Right lobe of liver (tissue), 6 donors: Measurements from ENCODE around the gene CAMTA1. TPM values are rescaled to one million over a fixed set of nuclear protein-coding genes. Genes with fewer than 3 reads are reported as not detected.

Experiments
- ATAC-seq, 4 donors: fragments of 200-7000 bp; cut with Tn5 transposase; one replicate each; pipeline ENCODE4 v1.9.1; 2020; ENCODE audit warnings: mild to moderate bottlenecking in 4 of 4, moderate library complexity in 4 of 4
- DNase-seq, 3 donors: peaks; one replicate each; pipeline ENCODE4 v3.0.0-alpha.2; 2020
- H3K27ac ChIP-seq, 3 donors: fragments of 200-600 bp; one replicate each; pipeline ENCODE4 v1.8.0; 2022
- H3K27me3 ChIP-seq, 2 donors: fragments of 200-600 bp; one replicate each; pipeline ENCODE4 v1.8.0; 2022
- H3K36me3 ChIP-seq, 4 donors: fragments of 200-600 bp; sonication (generic) in 1 of 4; one replicate each; pipeline versions ENCODE4 v1.5.1 to v1.8.0; 2017 to 2022; ENCODE audit warnings: control low read depth in 1 of 4
- H3K4me1 ChIP-seq, 4 donors: fragments of 200-600 bp; sonication (generic) in 1 of 4; one replicate each; pipeline versions ENCODE4 v1.5.1 to v1.8.0; 2017 to 2022; ENCODE audit warnings: control low read depth in 1 of 4
- H3K4me3 ChIP-seq, 3 donors: fragments of 200-600 bp; one replicate each; pipeline ENCODE4 v1.8.0; 2022
- H3K9me3 ChIP-seq, 4 donors: fragments of 200-600 bp; sonication (generic) in 1 of 4; one replicate each; pipeline versions ENCODE4 v1.5.1 to v1.8.0; 2017 to 2022; ENCODE audit warnings: control low read depth in 1 of 4
- POLR2A ChIP-seq: fragments of 450-650 bp; IDR thresholded peaks from one replicate; pipeline ENCODE4 v1.6.1; 2017; ENCODE audit warnings: antibody characterized with exemption, mild to moderate bottlenecking
- WGBS: methylation state at CpG from one replicate; pipeline ENCODE4 v1.1.6; 2018; ENCODE audit warnings: low coverage, low lambda C conversion rate; ENCODE audit not compliant: insufficient coverage; ENCODE audit errors: missing lambda C conversion rate; 5-methylcytosine and 5-hydroxymethylcytosine counted together
- intact Hi-C, 2 donors: fragments of 100-400 bp; cut with DNase I; formaldehyde crosslinking; loops; one replicate each; pipeline versions ENCODE4 v1.11.2 to v1.14.1; 2022
- total RNA-seq, 6 experiments: library from RNA; depleted of rRNA in 2 of 6; stranded (reverse); fragments of >200 nt in 2 of 6; fragmentation: NEBNext Ultra II Directional in 3 of 6; extraction: Animal tissue kit (Norgen Biotek cat#: 25700) in 3 of 6; gene quantifications; one replicate each; pipeline versions ENCODE4 v1.1.0 to v1.2.4, GENCODE V29; 2016 to 2023
- TF ChIP-seq, protein P1 (sequence below), 4 donors: fragments of 200-600 bp in 3 of 4; fragments of 450-650 bp in 1 of 4; IDR thresholded peaks; one replicate each; pipeline versions ENCODE4 v1.5.1 to v1.8.0; 2016 to 2022; ENCODE audit warnings: antibody characterized with exemption in 4 of 4, mild to moderate bottlenecking in 2 of 4
- donor health status: DM: no; HTN: yes; CAD: no.
- donor health status: DM: no; HTN: no; CAD: no.
- donor health status: DM: no; HTN: no; CAD: no.
- donor health status: DM: no; HTN: yes; CAD: no.
- donor health status: DM: no; HTN: yes; CAD: no.

Gene CAMTA1
- total RNA-seq, 6 experiments from 2014 or later, result 32.3 to 49.4 (median 37.2) TPM

DNA sequence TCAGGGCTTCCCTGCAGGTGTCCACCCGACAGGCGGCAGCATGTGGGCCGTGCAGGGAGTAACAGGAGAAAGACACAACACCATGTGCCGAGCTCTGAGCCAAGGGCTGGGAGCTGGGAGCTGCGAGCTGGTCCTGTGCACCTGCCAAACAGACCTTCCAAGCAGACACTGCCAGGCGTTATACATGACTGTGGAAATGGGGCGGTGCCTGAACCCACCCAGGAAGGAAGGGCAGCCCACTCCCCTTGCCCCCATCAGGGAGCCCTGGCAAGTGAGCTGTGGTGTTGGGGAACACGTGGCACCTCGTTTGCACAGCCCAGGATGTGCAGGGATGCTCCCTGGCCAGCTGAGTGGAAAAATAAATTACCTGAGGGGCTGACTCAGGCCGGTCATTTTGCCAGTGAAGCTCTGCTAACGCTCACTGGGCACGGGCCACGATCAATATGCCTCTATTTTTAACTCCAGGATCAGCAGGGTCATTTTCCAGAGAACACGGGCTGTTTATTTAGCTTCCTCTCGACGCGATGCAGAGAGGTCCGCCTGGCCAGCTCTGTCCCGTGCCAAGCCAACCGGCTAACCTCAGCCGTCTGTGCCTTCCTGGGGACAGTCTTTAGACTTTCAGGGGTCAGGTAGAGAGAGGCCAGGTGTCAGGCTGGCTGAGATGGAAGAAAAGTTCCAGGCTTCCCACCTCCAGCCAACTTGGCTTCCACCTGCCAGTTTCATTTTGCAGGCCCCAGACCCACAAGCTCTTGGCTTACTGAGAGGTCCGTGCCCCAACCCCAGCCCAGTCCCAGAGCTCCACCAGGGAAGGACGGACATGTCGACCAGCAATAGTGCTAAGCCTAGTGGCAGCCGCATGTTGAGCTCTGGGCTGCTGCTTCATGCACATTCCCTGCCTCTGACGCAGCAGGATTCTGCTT lies 789.1 kb downstream of the CAMTA1 start:
- Histone ChIP-seq H3K4me3 (no peak overlapping the region), H3K4me1 (peaks cover 0 to 56% (median 23%) of the 10 kb centered on the region in 4 donors), H3K36me3 (no peaks in the 10 kb centered on the region), H3K27me3 (no peaks in the 10 kb centered on the region), H3K27ac (peak overlapping the region; percentile 16 to 86 (median 85)), H3K9me3 (no peaks in the 10 kb centered on the region)
- WGBS, result 39% methylated on average over 11 of the region's 26 CpGs
- intact Hi-C loops, result no loop called here
- TF ChIP-seq, protein P1, sequence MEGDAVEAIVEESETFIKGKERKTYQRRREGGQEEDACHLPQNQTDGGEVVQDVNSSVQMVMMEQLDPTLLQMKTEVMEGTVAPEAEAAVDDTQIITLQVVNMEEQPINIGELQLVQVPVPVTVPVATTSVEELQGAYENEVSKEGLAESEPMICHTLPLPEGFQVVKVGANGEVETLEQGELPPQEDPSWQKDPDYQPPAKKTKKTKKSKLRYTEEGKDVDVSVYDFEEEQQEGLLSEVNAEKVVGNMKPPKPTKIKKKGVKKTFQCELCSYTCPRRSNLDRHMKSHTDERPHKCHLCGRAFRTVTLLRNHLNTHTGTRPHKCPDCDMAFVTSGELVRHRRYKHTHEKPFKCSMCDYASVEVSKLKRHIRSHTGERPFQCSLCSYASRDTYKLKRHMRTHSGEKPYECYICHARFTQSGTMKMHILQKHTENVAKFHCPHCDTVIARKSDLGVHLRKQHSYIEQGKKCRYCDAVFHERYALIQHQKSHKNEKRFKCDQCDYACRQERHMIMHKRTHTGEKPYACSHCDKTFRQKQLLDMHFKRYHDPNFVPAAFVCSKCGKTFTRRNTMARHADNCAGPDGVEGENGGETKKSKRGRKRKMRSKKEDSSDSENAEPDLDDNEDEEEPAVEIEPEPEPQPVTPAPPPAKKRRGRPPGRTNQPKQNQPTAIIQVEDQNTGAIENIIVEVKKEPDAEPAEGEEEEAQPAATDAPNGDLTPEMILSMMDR (IDR thresholded peaks at IDR 0.05), result no peak
- peak; percentile 26 for TF ChIP-seq POLR2A
- peak; percentile 73 to 90 (median 85) for ATAC-seq
- peak; percentile 84 to 96 (median 94) for DNase-seq

DNA sequence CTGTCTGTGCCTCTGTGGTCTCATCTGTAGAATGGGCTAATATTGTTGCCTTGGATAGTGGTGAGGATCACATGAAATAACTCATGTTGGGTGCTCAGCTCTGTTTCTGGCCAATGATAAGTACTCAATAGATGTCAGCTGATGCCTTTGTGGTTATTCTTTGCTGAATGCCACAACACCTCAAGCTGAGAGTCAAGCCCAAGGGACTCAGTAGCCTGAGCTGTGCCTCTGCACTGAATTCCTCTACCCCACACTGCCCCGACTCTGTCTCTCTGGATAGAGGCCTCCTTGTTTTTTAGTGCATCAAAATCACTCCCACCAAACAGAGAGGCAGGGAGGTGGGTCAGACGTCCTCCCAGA lies 789.8 kb downstream of the CAMTA1 start:
- Histone ChIP-seq H3K36me3 (no peaks in the 10 kb centered on the region), H3K9me3 (no peaks in the 10 kb centered on the region), H3K4me3 (no peak overlapping the region), H3K4me1 (peaks cover 0 to 50% (median 23%) of the 10 kb centered on the region in 4 donors), H3K27me3 (no peaks in the 10 kb centered on the region), H3K27ac (peak overlapping the region; percentile 16 to 70 (median 63))
- intact Hi-C loops, result no loop called here
- TF ChIP-seq POLR2A, result no peak
- TF ChIP-seq, protein P1 (IDR thresholded peaks at IDR 0.05), result no peak
- DNase-seq (peak in 1 of 3 donors; percentile 17), ATAC-seq (no peak)
- no CpG with 5 or more reads among the region's 2 CpGs for WGBS

DNA sequence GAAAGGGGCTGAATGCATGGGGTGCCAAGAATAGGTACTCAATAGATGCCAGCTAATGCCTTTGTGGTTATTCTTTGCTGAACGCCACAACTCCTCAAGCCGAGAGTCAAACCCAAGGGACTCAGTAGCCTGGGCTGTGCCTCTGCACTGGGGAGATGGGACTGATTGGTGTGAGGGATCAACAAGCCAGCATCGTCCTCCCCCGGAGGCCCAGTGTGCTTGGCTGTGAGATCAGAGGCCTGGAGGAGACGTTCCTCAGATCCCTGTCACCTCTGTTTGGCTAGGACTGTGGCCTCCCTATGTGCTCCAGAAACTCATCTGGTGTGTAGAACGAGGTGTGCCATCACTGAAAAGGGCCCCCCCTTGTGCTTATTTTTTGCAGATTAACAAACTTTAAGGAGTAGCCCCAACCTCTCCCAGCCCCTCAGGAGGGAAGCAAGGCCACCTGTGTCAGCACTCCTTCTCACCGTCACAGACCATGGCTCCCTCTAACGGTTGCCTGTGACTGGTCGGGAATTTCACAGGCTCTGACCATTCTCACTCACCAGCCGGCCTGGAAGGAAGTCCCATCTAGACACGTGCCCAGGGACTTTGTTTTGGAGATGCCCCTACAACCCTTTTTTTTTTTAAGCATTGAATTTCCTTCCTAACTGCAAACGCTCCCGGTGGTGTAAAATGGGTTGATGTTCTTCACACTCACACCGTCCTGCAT lies 791.8 kb downstream of the CAMTA1 start:
- TF ChIP-seq, protein P1 (IDR thresholded peaks at IDR 0.05), result peak; percentile 15 to 55 (median 38)
- TF ChIP-seq POLR2A, result no peak

DNA sequence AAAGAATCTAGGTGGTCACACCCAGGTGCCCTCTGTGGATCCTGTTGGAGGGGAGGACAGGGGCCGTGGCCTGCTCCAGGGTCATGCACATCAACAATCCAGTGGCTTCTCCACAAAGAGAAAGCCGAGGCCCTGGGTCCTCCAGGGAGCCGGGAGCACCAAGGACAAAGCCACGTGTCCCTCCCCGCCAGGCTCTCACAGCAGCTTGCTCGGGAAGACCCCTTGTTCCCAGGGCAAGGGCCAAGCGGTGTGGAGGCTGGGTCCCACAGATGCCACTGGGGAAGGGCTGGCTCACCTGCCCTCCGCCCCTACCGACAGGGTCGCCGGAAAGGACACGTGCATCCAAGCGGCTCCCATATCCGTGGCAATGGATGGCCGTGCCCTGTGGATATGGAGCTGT lies 793.0 kb downstream of the CAMTA1 start:
- DNase-seq (peak in 2 of 3 donors; percentile 39 to 50), ATAC-seq (no peak)
- H3K27me3 ChIP-seq, result no peaks in the 10 kb centered on the region
- H3K36me3 ChIP-seq, result no peaks in the 10 kb centered on the region
- H3K4me1 ChIP-seq, result peaks cover 0 to 22% (median 11%) of the 10 kb centered on the region in 4 donors
- intact Hi-C loops, result no loop called here
- H3K27ac ChIP-seq, result no peak overlapping the region
- WGBS, result 100% methylated on average over 1 of the region's 15 CpGs
- H3K4me3 ChIP-seq, result no peak overlapping the region
- H3K9me3 ChIP-seq, result no peaks in the 10 kb centered on the region
- TF ChIP-seq POLR2A, result no peak
- TF ChIP-seq, protein P1 (IDR thresholded peaks at IDR 0.05), result no peak

More for the DNA sequence above, 791.8 kb downstream of the CAMTA1 start:
- no peak overlapping the region for H3K27ac ChIP-seq
- no peaks in the 10 kb centered on the region for H3K36me3 ChIP-seq
- peaks cover 0 to 33% (median 17%) of the 10 kb centered on the region in 4 donors for H3K4me1 ChIP-seq
- WGBS, result 51% methylated on average over 13 of the region's 14 CpGs
- H3K27me3 ChIP-seq, result no peaks in the 10 kb centered on the region
- H3K4me3 ChIP-seq, result no peak overlapping the region
- DNase-seq, result peak in 2 of 3 donors; percentile 58 to 60
- no peaks in the 10 kb centered on the region for H3K9me3 ChIP-seq
- peak in 2 of 4 donors; percentile 13 to 16 for ATAC-seq
- intact Hi-C loops, result no loop called here
